22Rv1 (cell line): Measurements from ENCODE around the gene E2F1.

Experiments used
- H3K27ac ChIP-seq: fragments of 450-650 bp; 2 replicates; pipeline ENCODE4 v1.5.1; 2017
- ZFX ChIP-seq: fragments of 450-650 bp; IDR thresholded peaks from 2 replicates; pipeline ENCODE4 v1.6.1; 2017; ENCODE audit warnings: antibody characterized with exemption, borderline replicate concordance
- TF ChIP-seq, protein P1 (sequence below): fragments of 450-650 bp; IDR thresholded peaks from 2 replicates; pipeline ENCODE4 v1.5.1; 2017; ENCODE audit warnings: mild to moderate bottlenecking

Gene E2F1

DNA sequence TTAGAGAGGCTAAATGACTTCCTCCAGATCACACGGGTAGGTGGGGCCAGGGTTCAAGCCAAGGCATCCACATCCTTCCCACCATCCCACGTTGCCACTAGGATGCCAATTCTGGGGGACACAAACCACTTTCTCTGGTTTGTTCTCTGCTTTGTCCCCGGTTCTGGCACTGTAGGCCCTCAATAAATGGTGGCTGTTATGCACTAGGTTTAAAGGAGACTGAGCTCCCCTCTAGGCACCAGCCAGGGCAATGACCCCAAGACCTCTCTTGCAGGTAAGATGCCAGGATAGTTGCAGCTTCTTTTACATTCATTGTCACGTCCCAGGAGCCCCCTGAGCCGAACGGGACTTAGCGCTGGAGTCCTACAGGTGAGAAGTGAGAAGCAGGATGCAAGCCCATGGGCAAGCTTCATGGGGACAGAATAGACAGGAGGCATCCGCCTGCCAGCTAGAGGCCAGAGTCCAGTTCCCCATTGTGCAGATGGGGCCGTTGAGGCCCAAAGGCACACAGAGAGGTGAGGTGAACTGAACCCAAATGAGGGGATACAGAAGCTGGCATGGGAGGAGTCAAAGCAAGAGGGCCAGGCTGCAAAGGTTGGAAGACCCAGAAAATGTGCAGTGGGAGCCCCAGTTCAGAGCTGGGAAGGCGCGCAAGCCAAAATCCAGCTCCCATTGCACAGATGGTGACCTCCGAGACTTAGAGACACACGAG, 33.2 kb upstream of the E2F1 start:
- TF ChIP-seq, protein P1, sequence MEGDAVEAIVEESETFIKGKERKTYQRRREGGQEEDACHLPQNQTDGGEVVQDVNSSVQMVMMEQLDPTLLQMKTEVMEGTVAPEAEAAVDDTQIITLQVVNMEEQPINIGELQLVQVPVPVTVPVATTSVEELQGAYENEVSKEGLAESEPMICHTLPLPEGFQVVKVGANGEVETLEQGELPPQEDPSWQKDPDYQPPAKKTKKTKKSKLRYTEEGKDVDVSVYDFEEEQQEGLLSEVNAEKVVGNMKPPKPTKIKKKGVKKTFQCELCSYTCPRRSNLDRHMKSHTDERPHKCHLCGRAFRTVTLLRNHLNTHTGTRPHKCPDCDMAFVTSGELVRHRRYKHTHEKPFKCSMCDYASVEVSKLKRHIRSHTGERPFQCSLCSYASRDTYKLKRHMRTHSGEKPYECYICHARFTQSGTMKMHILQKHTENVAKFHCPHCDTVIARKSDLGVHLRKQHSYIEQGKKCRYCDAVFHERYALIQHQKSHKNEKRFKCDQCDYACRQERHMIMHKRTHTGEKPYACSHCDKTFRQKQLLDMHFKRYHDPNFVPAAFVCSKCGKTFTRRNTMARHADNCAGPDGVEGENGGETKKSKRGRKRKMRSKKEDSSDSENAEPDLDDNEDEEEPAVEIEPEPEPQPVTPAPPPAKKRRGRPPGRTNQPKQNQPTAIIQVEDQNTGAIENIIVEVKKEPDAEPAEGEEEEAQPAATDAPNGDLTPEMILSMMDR = no peak
- TF ChIP-seq ZFX = no peak
- peak overlapping the region; percentile 93 for H3K27ac ChIP-seq

GRCh38 chr20:33716498-33716897, 30.3 kb upstream of the E2F1 start:
- H3K27ac ChIP-seq = peak overlapping the region; percentile 93
- TF ChIP-seq ZFX = no peak
- TF ChIP-seq, protein P1 = no peak

DNA sequence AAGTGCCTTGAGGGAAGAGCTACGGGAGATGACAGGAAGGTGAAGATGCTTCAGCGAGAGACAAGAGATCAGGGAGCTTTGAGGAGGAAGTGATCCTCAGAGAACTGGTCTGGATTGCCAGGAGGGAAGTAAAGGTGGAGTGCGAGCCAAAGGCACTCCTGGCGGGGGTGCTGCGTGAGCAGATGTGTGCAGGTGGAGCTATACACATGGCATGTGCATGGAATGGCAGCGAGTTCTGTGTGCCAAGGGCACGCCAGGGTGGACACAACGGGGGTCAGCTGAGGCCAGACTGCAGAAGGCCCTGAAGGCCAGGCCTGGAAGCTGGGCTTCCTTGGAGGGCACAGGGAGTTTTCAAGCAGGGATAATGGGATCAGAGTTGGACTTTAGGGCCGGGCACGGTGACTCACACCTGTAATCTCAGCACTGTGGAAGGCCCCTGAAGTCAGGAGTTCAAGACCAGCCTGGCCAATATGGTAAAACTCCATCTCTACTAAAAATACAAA, 27.7 kb upstream of the E2F1 start:
- H3K27ac ChIP-seq = no peak overlapping the region
- TF ChIP-seq, protein P1 = no peak
- TF ChIP-seq ZFX = no peak

GRCh38 chr20:33711446-33711738, 25.2 kb upstream of the E2F1 start:
- no peak overlapping the region for H3K27ac ChIP-seq
- TF ChIP-seq, protein P1 = no peak
- TF ChIP-seq ZFX = no peak

- TF ChIP-seq, protein P1 = no peak
- TF ChIP-seq ZFX = no peak
- no peak overlapping the region for H3K27ac ChIP-seq
Measured at GRCh38 chr20:33710681-33711445, 24.7 kb upstream of the E2F1 start.

- no peak overlapping the region for H3K27ac ChIP-seq
- no peak for TF ChIP-seq ZFX
- TF ChIP-seq, protein P1 = no peak
Measured at GRCh38 chr20:33709905-33710541, 23.8 kb upstream of the E2F1 start.
